Measurements from ENCODE around the gene DNAI1.

- TF ChIP-seq, protein P1, sequence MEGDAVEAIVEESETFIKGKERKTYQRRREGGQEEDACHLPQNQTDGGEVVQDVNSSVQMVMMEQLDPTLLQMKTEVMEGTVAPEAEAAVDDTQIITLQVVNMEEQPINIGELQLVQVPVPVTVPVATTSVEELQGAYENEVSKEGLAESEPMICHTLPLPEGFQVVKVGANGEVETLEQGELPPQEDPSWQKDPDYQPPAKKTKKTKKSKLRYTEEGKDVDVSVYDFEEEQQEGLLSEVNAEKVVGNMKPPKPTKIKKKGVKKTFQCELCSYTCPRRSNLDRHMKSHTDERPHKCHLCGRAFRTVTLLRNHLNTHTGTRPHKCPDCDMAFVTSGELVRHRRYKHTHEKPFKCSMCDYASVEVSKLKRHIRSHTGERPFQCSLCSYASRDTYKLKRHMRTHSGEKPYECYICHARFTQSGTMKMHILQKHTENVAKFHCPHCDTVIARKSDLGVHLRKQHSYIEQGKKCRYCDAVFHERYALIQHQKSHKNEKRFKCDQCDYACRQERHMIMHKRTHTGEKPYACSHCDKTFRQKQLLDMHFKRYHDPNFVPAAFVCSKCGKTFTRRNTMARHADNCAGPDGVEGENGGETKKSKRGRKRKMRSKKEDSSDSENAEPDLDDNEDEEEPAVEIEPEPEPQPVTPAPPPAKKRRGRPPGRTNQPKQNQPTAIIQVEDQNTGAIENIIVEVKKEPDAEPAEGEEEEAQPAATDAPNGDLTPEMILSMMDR (IDR thresholded peaks at IDR 0.05), result no peak
- TF ChIP-seq, protein P2, sequence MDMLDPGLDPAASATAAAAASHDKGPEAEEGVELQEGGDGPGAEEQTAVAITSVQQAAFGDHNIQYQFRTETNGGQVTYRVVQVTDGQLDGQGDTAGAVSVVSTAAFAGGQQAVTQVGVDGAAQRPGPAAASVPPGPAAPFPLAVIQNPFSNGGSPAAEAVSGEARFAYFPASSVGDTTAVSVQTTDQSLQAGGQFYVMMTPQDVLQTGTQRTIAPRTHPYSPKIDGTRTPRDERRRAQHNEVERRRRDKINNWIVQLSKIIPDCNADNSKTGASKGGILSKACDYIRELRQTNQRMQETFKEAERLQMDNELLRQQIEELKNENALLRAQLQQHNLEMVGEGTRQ (IDR thresholded peaks at IDR 0.05), result no peak
- TF ChIP-seq CBX8 (IDR thresholded peaks at IDR 0.05) (no peak), ZFP36 (IDR thresholded peaks at IDR 0.05; ENCODE audit: borderline replicate concordance, partially characterized antibody) (no peak), RFX5 (IDR thresholded peaks at IDR 0.05) (no peak), POLR2A (IDR thresholded peaks at IDR 0.05; ENCODE audit: low read length) (no peak)
- TF ChIP-seq, protein P3, sequence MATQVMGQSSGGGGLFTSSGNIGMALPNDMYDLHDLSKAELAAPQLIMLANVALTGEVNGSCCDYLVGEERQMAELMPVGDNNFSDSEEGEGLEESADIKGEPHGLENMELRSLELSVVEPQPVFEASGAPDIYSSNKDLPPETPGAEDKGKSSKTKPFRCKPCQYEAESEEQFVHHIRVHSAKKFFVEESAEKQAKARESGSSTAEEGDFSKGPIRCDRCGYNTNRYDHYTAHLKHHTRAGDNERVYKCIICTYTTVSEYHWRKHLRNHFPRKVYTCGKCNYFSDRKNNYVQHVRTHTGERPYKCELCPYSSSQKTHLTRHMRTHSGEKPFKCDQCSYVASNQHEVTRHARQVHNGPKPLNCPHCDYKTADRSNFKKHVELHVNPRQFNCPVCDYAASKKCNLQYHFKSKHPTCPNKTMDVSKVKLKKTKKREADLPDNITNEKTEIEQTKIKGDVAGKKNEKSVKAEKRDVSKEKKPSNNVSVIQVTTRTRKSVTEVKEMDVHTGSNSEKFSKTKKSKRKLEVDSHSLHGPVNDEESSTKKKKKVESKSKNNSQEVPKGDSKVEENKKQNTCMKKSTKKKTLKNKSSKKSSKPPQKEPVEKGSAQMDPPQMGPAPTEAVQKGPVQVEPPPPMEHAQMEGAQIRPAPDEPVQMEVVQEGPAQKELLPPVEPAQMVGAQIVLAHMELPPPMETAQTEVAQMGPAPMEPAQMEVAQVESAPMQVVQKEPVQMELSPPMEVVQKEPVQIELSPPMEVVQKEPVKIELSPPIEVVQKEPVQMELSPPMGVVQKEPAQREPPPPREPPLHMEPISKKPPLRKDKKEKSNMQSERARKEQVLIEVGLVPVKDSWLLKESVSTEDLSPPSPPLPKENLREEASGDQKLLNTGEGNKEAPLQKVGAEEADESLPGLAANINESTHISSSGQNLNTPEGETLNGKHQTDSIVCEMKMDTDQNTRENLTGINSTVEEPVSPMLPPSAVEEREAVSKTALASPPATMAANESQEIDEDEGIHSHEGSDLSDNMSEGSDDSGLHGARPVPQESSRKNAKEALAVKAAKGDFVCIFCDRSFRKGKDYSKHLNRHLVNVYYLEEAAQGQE (IDR thresholded peaks at IDR 0.05), result no peak
Measured at GRCh38 chr9:34458959-34459340, 345 bp downstream of the DNAI1 start.
